Upper lobe of left lung (tissue), 4 donors: ENCODE data around the gene RUFY3.

Source experiments
- EP300 ChIP-seq, 4 donors: sonication (generic); formaldehyde crosslinking; IDR thresholded peaks; one replicate each; pipeline ENCODE4 v1.5.1; 2017; ENCODE audit warnings: antibody characterized with exemption in 4 of 4, control low read depth in 2 of 4
- POLR2A ChIP-seq, 4 donors: fragments of 450-650 bp; IDR thresholded peaks; one replicate each; pipeline ENCODE4 v1.5.1; 2016 to 2017; ENCODE audit warnings: antibody characterized with exemption in 4 of 4, mild to moderate bottlenecking in 2 of 4

DNA sequence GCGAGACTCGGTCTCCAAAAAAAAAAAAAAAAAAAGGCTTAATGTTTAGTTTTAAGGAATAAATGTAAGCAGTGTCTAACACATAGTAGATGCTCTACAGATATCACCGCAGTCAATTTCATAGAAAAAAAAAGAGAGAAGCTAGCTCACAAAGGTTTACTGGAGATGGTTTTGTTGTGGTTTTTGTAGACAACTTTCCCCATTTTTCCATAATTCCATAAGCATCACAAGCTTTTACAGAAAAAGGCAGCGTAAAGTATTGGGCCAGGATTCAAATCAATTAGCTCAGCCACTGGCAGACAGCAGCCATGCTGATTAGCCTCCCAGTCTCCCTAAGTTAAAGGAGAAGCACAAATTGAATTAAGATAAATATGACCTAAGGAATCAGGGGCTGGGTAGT is 116.4 kb downstream of the RUFY3 start:
- TF ChIP-seq EP300 (IDR thresholded peaks at IDR 0.05) (no peak), POLR2A (IDR thresholded peaks at IDR 0.05) (no peak)
